Medulla oblongata (tissue), 1 donor: ENCODE results near the gene PFKFB3.

Experiments
- DNase-seq: peaks from one replicate; pipeline ENCODE4 v3.0.0-alpha.2; 2015; ENCODE audit errors: extremely low spot score

Gene PFKFB3

GRCh38 chr10:6220418-6221191, 17.9 kb downstream of the PFKFB3 start:
- no peak for DNase-seq

- DNase-seq: no peak
Observed at GRCh38 chr10:6221192-6221940, 18.6 kb downstream of the PFKFB3 start.

GRCh38 chr10:6221971-6222751, 19.4 kb downstream of the PFKFB3 start:
- no peak for DNase-seq

- no peak for DNase-seq
Observed at GRCh38 chr10:6222755-6223154, 20.0 kb downstream of the PFKFB3 start.

GRCh38 chr10:6223981-6224380, 21.2 kb downstream of the PFKFB3 start:
- no peak for DNase-seq

GRCh38 chr10:6224781-6225180, 22.0 kb downstream of the PFKFB3 start:
- DNase-seq: no peak

- DNase-seq: no peak
Observed at GRCh38 chr10:6225263-6225814, 22.6 kb downstream of the PFKFB3 start.

GRCh38 chr10:6226216-6226615, 23.5 kb downstream of the PFKFB3 start:
- no peak for DNase-seq

- DNase-seq: no peak
Observed at GRCh38 chr10:6227346-6227745, 24.6 kb downstream of the PFKFB3 start.

- no peak for DNase-seq
Observed at GRCh38 chr10:6228010-6228511, 25.3 kb downstream of the PFKFB3 start.

- no peak for DNase-seq
Observed at GRCh38 chr10:6228647-6229046, 25.9 kb downstream of the PFKFB3 start.

- DNase-seq: no peak
Observed at GRCh38 chr10:6229290-6229689, 26.6 kb downstream of the PFKFB3 start.

- no peak for DNase-seq
Observed at GRCh38 chr10:6229746-6230145, 27.0 kb downstream of the PFKFB3 start.

- DNase-seq: no peak
Observed at GRCh38 chr10:6230315-6230714, 27.6 kb downstream of the PFKFB3 start.

- no peak for DNase-seq
Observed at GRCh38 chr10:6231146-6231545, 28.4 kb downstream of the PFKFB3 start.

- no peak for DNase-seq
Observed at GRCh38 chr10:6231730-6232129, 29.0 kb downstream of the PFKFB3 start.

- DNase-seq: peak; percentile 36
Observed at GRCh38 chr10:6232225-6232807, 29.6 kb downstream of the PFKFB3 start.

GRCh38 chr10:6232846-6233724, 30.4 kb downstream of the PFKFB3 start:
- peak; percentile 54 for DNase-seq

GRCh38 chr10:6233725-6234277, 31.1 kb downstream of the PFKFB3 start:
- DNase-seq: peak; percentile 30

- no peak for DNase-seq
Observed at GRCh38 chr10:6234371-6234770, 31.6 kb downstream of the PFKFB3 start.
